NT2/D1 (cell line): ENCODE measurements around the gene EPS8L3.

Source experiments
- SUZ12 ChIP-seq: IDR thresholded peaks from 2 replicates; pipeline ENCODE4 v1.6.1; 2011; ENCODE audit not compliant: insufficient read length, insufficient read depth; ENCODE audit errors: extremely low read depth
- YY1 ChIP-seq: IDR thresholded peaks from 2 replicates; pipeline ENCODE4 v1.6.1; 2011; ENCODE audit not compliant: insufficient read length, insufficient read depth
- ZNF274 ChIP-seq: IDR thresholded peaks from 2 replicates; pipeline ENCODE4 v1.6.1; 2011; ENCODE audit warnings: mild to moderate bottlenecking, low read depth, low read length

- TF ChIP-seq ZNF274 = no peak
- TF ChIP-seq YY1 = no peak
- TF ChIP-seq SUZ12 = no peak
These were observed 44.3 kb downstream of the EPS8L3 start for GRCh38 chr1:109719337-109719837.
